MM.1S (cell line): ENCODE results near the gene INTS11.

ENCODE experiments used
- DNase-seq: peaks from one replicate; pipeline ENCODE4 v3.0.0-alpha.2; 2015
- H2AFZ ChIP-seq: fragments of 300-600 bp; sonication (generic); 2 replicates; pipeline ENCODE4 v1.6.0; 2016; ENCODE audit warnings: antibody characterized with exemption, low read length
- H3F3A ChIP-seq: fragments of 300-600 bp; sonication (generic); 2 replicates; pipeline ENCODE4 v1.6.1; 2016; ENCODE audit warnings: mild to moderate bottlenecking, antibody characterized with exemption, low read length, moderate library complexity, mixed read lengths; ENCODE audit not compliant: insufficient read depth
- H3K27ac ChIP-seq: fragments of 300-600 bp; sonication (generic); 2 replicates; pipeline ENCODE4 v1.5.1; 2016; ENCODE audit warnings: mild to moderate bottlenecking, low read length
- H3K27me3 ChIP-seq: fragments of 300-600 bp; sonication (generic); replicated peaks from 2 replicates; pipeline ENCODE4 v1.6.0; 2016; ENCODE audit warnings: low read length; ENCODE audit not compliant: insufficient read depth
- H3K36me3 ChIP-seq: fragments of 300-600 bp; sonication (generic); replicated peaks from 2 replicates; pipeline ENCODE4 v1.6.1; 2016; ENCODE audit warnings: mild to moderate bottlenecking, low read length, mixed read lengths; ENCODE audit not compliant: insufficient read depth
- H3K4me1 ChIP-seq: fragments of 300-600 bp; sonication (generic); 2 replicates; pipeline ENCODE4 v1.6.1; 2016; ENCODE audit warnings: low read length, mixed read lengths
- H3K4me2 ChIP-seq: fragments of 300-600 bp; sonication (generic); 2 replicates; pipeline ENCODE4 v1.6.0; 2016; ENCODE audit warnings: low read depth, low read length
- H3K4me3 ChIP-seq: fragments of 300-600 bp; sonication (generic); 2 replicates; pipeline ENCODE4 v1.5.1; 2016; ENCODE audit warnings: low read length, mixed read lengths
- H3K79me2 ChIP-seq: fragments of 300-600 bp; sonication (generic); 2 replicates; pipeline ENCODE4 v1.6.1; 2016; ENCODE audit warnings: mixed run types, low read length, mixed read lengths
- H3K9ac ChIP-seq: fragments of 300-600 bp; sonication (generic); 2 replicates; pipeline ENCODE4 v1.6.1; 2016; ENCODE audit warnings: low read length, mixed read lengths
- H3K9me2 ChIP-seq: fragments of 300-600 bp; sonication (generic); replicated peaks from 2 replicates; pipeline ENCODE4 v1.6.1; 2016; ENCODE audit warnings: mild to moderate bottlenecking, low read length, mixed read lengths; ENCODE audit not compliant: insufficient read depth
- H3K9me3 ChIP-seq: fragments of 300-600 bp; sonication (generic); replicated peaks from 2 replicates; pipeline ENCODE4 v1.6.1; 2016; ENCODE audit warnings: mild to moderate bottlenecking, low read length, mixed read lengths; ENCODE audit not compliant: insufficient read depth
- H4K20me1 ChIP-seq: fragments of 300-600 bp; sonication (generic); 2 replicates; pipeline ENCODE4 v1.6.1; 2016; ENCODE audit warnings: mild to moderate bottlenecking, low read length, moderate library complexity, mixed read lengths; ENCODE audit not compliant: insufficient read depth
- EZH2 ChIP-seq: fragments of 300-600 bp; sonication (generic); optimal IDR thresholded peaks from 2 replicates; pipeline ENCODE3; 2017; ENCODE audit warnings: low read depth, mild to moderate bottlenecking, antibody characterized with exemption, low read length, mixed read lengths
- EZH2phosphoT487 ChIP-seq: fragments of 300-600 bp; sonication (generic); IDR thresholded peaks from 2 replicates; pipeline ENCODE4 v1.6.1; 2018; ENCODE audit warnings: antibody characterized with exemption, low read length
- TF ChIP-seq, protein P1 (sequence below): fragments of 300-600 bp; sonication (generic); IDR thresholded peaks from 2 replicates; pipeline ENCODE4 v1.5.1; 2016; ENCODE audit warnings: antibody characterized with exemption, low read length, mixed read lengths

The INTS11 gene

DNA sequence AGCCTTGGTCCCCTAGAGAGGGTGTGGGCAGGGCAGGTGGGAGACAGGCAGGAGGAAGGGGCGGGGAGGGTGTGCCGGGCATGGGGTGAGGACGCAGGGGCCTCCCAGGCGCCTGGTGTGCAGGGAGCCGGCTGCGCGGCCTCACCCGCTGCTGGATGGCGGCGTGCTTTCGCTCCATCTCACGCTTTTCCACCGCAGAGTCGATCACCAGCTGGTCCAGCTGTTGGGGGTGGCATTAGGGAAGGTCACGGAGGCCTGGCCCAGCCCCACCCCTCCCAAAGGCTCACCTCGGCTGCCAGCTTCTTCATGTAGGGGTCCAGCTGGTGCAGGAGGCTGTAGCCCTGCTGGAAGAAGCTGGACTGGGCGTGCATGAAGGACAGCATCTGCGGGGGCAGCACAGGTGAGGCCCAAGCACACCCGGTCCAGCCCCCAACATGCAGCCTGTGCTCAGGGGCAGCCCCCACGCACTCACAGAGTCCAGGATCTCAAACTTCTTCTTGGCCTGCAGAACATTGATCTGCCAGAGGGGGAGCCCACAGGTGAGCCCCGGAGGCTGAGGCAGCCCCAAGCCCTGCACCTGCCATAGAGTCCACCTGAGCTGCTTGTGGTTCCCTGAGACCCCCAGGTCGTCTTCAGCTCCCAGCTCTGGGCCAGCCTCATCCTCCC, 24.6 kb downstream of the INTS11 start:
- Histone ChIP-seq H3K36me3 (no peaks in the 10 kb centered on the region), H3K9me3 (no peaks in the 10 kb centered on the region), H3F3A (no peaks in the 10 kb centered on the region), H3K79me2 (no peaks in the 10 kb centered on the region; the same call in 1 of the 2 replicates), H3K4me2 (no peak overlapping the region), H3K9me2 (no peaks in the 10 kb centered on the region), H3K9ac (no peak overlapping the region), H3K27me3 (no peaks in the 10 kb centered on the region), H3K27ac (no peak overlapping the region), H3K4me1 (no peaks in the 10 kb centered on the region), H2AFZ (no peak overlapping the region), H4K20me1 (no peaks in the 10 kb centered on the region), H3K4me3 (no peak overlapping the region)
- TF ChIP-seq EZH2phosphoT487, result no peak
- TF ChIP-seq, protein P1, sequence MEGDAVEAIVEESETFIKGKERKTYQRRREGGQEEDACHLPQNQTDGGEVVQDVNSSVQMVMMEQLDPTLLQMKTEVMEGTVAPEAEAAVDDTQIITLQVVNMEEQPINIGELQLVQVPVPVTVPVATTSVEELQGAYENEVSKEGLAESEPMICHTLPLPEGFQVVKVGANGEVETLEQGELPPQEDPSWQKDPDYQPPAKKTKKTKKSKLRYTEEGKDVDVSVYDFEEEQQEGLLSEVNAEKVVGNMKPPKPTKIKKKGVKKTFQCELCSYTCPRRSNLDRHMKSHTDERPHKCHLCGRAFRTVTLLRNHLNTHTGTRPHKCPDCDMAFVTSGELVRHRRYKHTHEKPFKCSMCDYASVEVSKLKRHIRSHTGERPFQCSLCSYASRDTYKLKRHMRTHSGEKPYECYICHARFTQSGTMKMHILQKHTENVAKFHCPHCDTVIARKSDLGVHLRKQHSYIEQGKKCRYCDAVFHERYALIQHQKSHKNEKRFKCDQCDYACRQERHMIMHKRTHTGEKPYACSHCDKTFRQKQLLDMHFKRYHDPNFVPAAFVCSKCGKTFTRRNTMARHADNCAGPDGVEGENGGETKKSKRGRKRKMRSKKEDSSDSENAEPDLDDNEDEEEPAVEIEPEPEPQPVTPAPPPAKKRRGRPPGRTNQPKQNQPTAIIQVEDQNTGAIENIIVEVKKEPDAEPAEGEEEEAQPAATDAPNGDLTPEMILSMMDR, result peak; percentile 40
- DNase-seq, result peak; percentile 23

DNA sequence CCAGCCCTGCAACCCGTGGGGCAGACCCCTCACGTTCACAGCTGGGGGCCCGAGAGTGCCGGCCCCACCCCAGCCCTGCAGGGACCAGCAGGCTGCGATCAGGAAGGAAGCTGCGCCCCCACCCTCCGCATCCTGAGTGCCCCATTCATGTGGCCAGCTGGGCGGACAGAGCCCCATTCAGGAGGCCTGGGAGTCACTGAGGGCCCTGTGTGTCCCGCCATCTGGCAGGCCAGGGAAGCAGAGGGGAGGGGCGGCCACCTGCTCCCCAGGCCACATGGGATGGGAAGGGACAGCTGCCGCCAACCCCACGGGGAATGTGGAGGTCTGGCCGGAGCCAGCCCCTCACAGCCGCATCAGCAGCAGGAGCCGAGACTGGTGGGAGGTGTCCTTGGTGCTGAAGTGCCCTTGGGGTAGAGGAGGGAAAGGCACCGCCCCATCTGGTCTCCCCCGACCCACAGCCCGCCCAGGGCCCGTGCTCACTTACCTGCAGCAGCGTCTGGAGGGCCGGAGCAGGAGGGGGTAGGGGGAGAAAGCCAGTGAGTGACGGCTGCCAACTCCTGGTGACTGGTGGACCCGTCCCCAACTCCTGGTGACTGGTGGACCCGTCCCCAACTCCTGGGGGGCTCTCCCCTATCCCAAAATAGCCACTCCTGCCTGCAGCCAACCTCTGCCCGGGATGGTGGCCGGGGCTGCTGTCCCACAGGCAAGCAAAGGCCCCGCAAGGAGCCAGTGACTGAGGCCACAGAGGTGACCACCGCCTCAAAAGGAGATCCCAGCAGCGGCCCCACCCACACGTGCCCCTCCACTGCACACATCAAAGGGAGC, 25.4 kb downstream of the INTS11 start:
- Histone ChIP-seq H3K9me3 (no peaks in the 10 kb centered on the region), H2AFZ (no peak overlapping the region), H3K4me3 (no peak overlapping the region), H3K9ac (no peak overlapping the region), H3K27ac (no peak overlapping the region), H3K79me2 (no peaks in the 10 kb centered on the region), H4K20me1 (no peaks in the 10 kb centered on the region), H3K4me2 (no peak overlapping the region), H3K36me3 (no peaks in the 10 kb centered on the region), H3K4me1 (no peaks in the 10 kb centered on the region), H3K9me2 (no peaks in the 10 kb centered on the region), H3K27me3 (no peaks in the 10 kb centered on the region), H3F3A (no peaks in the 10 kb centered on the region)
- no peak for DNase-seq
- TF ChIP-seq EZH2, result no peak
- TF ChIP-seq, protein P1, result no peak
- TF ChIP-seq EZH2phosphoT487, result no peak

GRCh38 chr1:1297802-1298424, 26.5 kb downstream of the INTS11 start:
- no peaks in the 10 kb centered on the region for H3K27me3 ChIP-seq

More at GRCh38 chr1:1297802-1298424, 26.5 kb downstream of the INTS11 start:
- Histone ChIP-seq H4K20me1 (no peaks in the 10 kb centered on the region), H3K4me1 (no peaks in the 10 kb centered on the region), H3K9me2 (no peaks in the 10 kb centered on the region), H2AFZ (no peak overlapping the region), H3K9ac (no peak overlapping the region), H3K36me3 (no peaks in the 10 kb centered on the region), H3K27ac (no peak overlapping the region), H3K4me2 (no peak overlapping the region), H3F3A (no peaks in the 10 kb centered on the region), H3K9me3 (no peaks in the 10 kb centered on the region), H3K4me3 (no peak overlapping the region), H3K79me2 (no peaks in the 10 kb centered on the region)
- no peak for DNase-seq
- no peak for TF ChIP-seq EZH2phosphoT487
- TF ChIP-seq, protein P1, result no peak
- no peak for TF ChIP-seq EZH2
